ENCODE results near the gene GABPB1. TPM values are rescaled to one million over a fixed set of nuclear protein-coding genes. Genes with fewer than 3 reads are reported as not detected.

Gene GABPB1
- total and polyA plus RNA-seq, 2 of the 13 experiments (the other 11 are each of a cell fraction or from before 2014, with no cell fraction given): 17.5 to 39.5 TPM

DNA sequence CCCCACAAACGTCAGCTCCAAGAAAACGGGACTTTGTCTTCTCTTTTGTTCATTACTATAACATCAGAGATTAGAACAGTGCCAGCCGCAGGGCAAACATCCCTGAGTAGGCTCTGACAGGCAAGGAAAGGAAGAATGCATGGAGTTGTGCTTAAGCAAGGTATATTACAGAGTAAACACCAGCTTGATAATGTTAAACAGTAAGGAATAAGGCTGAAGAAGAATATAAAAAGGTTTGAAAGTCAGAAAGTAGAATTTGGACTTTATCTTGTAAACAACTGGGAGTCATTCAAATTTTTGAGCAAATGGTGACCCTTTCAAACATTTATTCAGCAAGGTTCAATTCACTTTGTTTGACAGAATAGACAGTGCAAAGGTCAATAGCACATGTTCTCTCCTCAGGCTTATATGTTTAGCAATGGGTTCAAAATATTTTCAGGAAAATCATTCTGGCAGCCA is 11.0 kb downstream of the GABPB1 start:
- DNase-seq (ENCODE audit: low spot score) (peak; percentile 88), ATAC-seq (peak; percentile 98), FAIRE-seq (peak; percentile 60)
- Histone ChIP-seq H4K20me1 (ENCODE audit: insufficient read depth, low read length) (no peaks in the 10 kb centered on the region), H3K79me2 (ENCODE audit: insufficient read depth, low read length) (peaks cover 56% of the 10 kb centered on the region), H3K27me3 (ENCODE audit: control insufficient read depth in 1 of 2, insufficient read depth in 2 of 2, low read length in 2 of 2) (no peaks in the 10 kb centered on the region), H3K4me1 (ENCODE audit: insufficient read depth, low read length) (peaks cover 55% of the 10 kb centered on the region), H2AFZ (ENCODE audit: low read length) (no peak overlapping the region), H3K27ac (ENCODE audit: extremely low read length, insufficient read depth, low read length) (peak overlapping the region; percentile 72), H3K4me3 (replicated peaks in 1 of 3; ENCODE audit: insufficient read depth in 1 of 3, low read depth in 2 of 3, low read length in 3 of 3) (peak overlapping the region in 1 of 3 experiments; percentile 39; a peak in 3 of 6 replicates), H3K36me3 (replicated peaks in 1 of 2; ENCODE audit: control insufficient read depth in 1 of 2, insufficient read depth in 2 of 2, low read length in 2 of 2) (no peaks in the 10 kb centered on the region; a peak in 2 of 5 replicates), H3K9me3 (ENCODE audit: low read length) (no peaks in the 10 kb centered on the region), H3K9ac (ENCODE audit: insufficient read depth, low read depth, low read length) (peak overlapping the region; percentile 48), H3K4me2 (ENCODE audit: low read depth, low read length) (peak overlapping the region; percentile 67)
- intact Hi-C loops (cut with micrococcal nuclease; ENCODE audit: unreplicated experiment): loop anchor here (1.0 kb wide), 1 partner anchor 9 kb away; no protein-coding TSS in a partner anchor
- WGBS (ENCODE audit: low lambda C conversion rate): under 1% methylated on average over 3 of the region's 3 CpGs
- in situ Hi-C loops (cut with HindIII; ENCODE audit: extremely low pct_ligation_motif_present, low pct_unique_long_range_greater_than_20kb): no loop called here
- no TSS peak for BruUV-seq (replicated peaks)
- ChIA-PET POLR2A (interaction anchor here (1.2 to 4.6 kb wide), 3 partner anchors 11 to 79 kb away, joined by 3 to 74 read pairs (median 4); partner anchors contain the start of gene GABPB1), CTCF (ENCODE audit: low intra/inter-chr PET ratio, low total read pairs) (no interaction called here)
- TF ChIP-seq NCOR1 (IDR thresholded peaks at IDR 0.05; ENCODE audit: borderline replicate concordance, low read length) (peak; percentile 92), GATAD2A (CRISPR knock-in tag; IDR thresholded peaks at IDR 0.05) (peak; percentile 85), SOX5 (CRISPR knock-in tag; IDR thresholded peaks at IDR 0.05; ENCODE audit: borderline replicate concordance) (peak; percentile 66), GPN1 (CRISPR knock-in tag; IDR thresholded peaks at IDR 0.05; ENCODE audit: borderline replicate concordance) (no peak), SOX6 (IDR thresholded peaks at IDR 0.05) (no peak), SOX6 (CRISPR knock-in tag; IDR thresholded peaks at IDR 0.05) (peak; percentile 88), FOXM1 (CRISPR knock-in tag; IDR thresholded peaks at IDR 0.05) (no peak), ATF1 (CRISPR knock-in tag; IDR thresholded peaks at IDR 0.05) (peak; percentile 48; the same call in 1 of the 2 replicates), TGIF2 (CRISPR knock-in tag; IDR thresholded peaks at IDR 0.05) (0 out of 2 replicates have a peak, but pooled peaks have one; percentile 17), ZNF543 (CRISPR knock-in tag; IDR thresholded peaks at IDR 0.05) (peak; percentile 42; the same call in 1 of the 2 replicates)
- TF ChIP-seq, protein P1, sequence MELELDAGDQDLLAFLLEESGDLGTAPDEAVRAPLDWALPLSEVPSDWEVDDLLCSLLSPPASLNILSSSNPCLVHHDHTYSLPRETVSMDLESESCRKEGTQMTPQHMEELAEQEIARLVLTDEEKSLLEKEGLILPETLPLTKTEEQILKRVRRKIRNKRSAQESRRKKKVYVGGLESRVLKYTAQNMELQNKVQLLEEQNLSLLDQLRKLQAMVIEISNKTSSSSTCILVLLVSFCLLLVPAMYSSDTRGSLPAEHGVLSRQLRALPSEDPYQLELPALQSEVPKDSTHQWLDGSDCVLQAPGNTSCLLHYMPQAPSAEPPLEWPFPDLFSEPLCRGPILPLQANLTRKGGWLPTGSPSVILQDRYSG (CRISPR knock-in tag; IDR thresholded peaks at IDR 0.05): no peak
- TF ChIP-seq, protein P2, sequence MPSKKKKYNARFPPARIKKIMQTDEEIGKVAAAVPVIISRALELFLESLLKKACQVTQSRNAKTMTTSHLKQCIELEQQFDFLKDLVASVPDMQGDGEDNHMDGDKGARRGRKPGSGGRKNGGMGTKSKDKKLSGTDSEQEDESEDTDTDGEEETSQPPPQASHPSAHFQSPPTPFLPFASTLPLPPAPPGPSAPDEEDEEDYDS (CRISPR knock-in tag; IDR thresholded peaks at IDR 0.05): peak; percentile 17; the same call in 1 of the 2 replicates
- TF ChIP-seq, protein P3, sequence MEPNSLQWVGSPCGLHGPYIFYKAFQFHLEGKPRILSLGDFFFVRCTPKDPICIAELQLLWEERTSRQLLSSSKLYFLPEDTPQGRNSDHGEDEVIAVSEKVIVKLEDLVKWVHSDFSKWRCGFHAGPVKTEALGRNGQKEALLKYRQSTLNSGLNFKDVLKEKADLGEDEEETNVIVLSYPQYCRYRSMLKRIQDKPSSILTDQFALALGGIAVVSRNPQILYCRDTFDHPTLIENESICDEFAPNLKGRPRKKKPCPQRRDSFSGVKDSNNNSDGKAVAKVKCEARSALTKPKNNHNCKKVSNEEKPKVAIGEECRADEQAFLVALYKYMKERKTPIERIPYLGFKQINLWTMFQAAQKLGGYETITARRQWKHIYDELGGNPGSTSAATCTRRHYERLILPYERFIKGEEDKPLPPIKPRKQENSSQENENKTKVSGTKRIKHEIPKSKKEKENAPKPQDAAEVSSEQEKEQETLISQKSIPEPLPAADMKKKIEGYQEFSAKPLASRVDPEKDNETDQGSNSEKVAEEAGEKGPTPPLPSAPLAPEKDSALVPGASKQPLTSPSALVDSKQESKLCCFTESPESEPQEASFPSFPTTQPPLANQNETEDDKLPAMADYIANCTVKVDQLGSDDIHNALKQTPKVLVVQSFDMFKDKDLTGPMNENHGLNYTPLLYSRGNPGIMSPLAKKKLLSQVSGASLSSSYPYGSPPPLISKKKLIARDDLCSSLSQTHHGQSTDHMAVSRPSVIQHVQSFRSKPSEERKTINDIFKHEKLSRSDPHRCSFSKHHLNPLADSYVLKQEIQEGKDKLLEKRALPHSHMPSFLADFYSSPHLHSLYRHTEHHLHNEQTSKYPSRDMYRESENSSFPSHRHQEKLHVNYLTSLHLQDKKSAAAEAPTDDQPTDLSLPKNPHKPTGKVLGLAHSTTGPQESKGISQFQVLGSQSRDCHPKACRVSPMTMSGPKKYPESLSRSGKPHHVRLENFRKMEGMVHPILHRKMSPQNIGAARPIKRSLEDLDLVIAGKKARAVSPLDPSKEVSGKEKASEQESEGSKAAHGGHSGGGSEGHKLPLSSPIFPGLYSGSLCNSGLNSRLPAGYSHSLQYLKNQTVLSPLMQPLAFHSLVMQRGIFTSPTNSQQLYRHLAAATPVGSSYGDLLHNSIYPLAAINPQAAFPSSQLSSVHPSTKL (CRISPR knock-in tag; IDR thresholded peaks at IDR 0.05): peak; percentile 78
- TF ChIP-seq, protein P4, sequence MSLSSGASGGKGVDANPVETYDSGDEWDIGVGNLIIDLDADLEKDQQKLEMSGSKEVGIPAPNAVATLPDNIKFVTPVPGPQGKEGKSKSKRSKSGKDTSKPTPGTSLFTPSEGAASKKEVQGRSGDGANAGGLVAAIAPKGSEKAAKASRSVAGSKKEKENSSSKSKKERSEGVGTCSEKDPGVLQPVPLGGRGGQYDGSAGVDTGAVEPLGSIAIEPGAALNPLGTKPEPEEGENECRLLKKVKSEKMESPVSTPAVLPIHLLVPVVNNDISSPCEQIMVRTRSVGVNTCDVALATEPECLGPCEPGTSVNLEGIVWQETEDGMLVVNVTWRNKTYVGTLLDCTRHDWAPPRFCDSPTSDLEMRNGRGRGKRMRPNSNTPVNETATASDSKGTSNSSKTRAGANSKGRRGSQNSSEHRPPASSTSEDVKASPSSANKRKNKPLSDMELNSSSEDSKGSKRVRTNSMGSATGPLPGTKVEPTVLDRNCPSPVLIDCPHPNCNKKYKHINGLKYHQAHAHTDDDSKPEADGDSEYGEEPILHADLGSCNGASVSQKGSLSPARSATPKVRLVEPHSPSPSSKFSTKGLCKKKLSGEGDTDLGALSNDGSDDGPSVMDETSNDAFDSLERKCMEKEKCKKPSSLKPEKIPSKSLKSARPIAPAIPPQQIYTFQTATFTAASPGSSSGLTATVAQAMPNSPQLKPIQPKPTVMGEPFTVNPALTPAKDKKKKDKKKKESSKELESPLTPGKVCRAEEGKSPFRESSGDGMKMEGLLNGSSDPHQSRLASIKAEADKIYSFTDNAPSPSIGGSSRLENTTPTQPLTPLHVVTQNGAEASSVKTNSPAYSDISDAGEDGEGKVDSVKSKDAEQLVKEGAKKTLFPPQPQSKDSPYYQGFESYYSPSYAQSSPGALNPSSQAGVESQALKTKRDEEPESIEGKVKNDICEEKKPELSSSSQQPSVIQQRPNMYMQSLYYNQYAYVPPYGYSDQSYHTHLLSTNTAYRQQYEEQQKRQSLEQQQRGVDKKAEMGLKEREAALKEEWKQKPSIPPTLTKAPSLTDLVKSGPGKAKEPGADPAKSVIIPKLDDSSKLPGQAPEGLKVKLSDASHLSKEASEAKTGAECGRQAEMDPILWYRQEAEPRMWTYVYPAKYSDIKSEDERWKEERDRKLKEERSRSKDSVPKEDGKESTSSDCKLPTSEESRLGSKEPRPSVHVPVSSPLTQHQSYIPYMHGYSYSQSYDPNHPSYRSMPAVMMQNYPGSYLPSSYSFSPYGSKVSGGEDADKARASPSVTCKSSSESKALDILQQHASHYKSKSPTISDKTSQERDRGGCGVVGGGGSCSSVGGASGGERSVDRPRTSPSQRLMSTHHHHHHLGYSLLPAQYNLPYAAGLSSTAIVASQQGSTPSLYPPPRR (CRISPR knock-in tag; IDR thresholded peaks at IDR 0.05; ENCODE audit: borderline replicate concordance): peak; percentile 37; the same call in 1 of the 2 replicates

Data from HepG2 (cell line).